Stimulated activated CD4-positive, alpha-beta T cell treated with anti-CD3 and anti-CD28 coated beads, TNF-alpha, amount 100 ng/mL, for 4 hours (primary cell): ENCODE results near the gene MEG3.

Source experiments
- DNase-seq, 3 experiments: peaks; one replicate each; pipeline ENCODE4 v3.0.0-alpha.2; 2020; ENCODE audit warnings: low read depth in 3 of 3

Gene MEG3

GRCh38 chr14:100864960-100865681, 39.2 kb downstream of the MEG3 start:
- no peak for DNase-seq

DNA sequence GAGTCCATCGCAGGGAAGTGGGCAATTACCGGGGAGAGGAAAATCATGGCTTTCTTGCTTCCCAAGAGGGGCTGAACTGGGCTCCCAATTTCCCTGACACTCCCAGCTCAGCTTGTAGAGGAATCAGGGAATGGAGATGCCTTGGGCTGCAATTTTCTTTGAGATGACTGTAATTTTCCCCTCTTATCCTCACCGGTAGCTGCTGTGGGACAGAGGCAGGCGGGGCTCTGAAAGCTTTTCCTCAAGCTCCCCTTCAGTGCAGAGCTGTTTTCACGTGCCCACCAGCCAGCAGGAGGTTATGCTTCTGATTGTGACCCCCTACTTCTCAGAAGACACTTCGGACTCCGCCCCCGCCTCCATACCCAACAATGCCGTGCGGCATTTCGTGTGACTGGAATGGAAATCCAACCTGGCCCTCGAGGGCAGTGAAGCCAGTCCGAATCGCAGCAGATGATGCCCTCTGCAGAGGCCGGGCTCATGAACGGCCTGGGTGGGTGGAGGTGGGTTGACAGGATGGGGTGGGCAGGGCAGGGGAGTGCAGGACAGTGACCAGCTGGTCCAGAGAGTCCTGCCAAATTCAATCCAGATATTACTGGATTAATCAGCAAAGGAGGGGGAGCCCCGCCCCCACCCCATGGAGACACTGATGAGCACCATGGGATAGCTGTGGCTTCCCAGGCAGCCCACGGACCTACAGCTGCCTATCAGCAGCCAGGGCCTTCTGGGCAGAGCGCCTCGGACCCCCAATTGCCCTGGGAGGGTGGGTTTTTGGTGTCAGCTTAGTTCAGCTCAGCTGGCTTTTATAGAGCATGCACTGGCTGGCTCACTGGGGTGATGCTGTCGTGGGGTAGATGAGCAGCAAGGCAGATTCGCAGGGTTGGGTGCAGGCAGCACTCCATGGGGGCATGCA, 40.0 kb downstream of the MEG3 start:
- DNase-seq: no peak

- DNase-seq: no peak
These were observed 41.0 kb downstream of the MEG3 start for GRCh38 chr14:100866666-100867630.

DNA sequence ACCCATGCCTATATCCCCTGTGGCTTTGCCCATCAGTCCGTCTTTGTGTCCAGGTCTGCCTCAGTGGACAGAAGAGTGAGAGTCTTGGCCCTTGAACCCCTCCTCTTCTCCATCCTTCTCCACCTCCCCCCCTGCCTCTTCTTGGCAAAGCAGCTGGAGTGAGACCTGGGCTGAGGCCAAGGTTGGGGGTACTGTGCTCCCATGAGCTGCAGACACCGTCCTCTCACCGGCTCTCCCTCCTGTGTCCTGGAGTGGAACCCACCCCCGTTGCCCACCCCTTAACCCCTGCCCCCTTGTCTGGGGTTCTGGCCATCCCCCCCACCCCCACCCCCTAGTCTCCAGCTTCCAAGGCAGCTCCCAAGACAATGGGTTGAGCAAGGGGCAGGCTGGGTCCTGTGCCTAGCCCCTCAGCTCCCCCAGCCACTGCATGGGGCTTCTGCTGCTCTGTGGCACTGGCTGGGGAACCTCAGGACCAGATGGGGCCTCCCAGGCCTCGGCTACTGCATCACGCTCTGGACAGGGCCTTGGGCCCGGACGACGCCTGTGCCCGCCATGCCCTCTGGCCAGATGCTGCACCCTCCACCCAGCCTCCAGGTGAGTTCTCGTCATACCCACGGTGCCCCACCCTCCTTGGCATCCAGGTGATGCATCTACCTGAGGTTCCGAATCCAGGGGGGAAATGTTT, 41.9 kb downstream of the MEG3 start:
- no peak for DNase-seq

DNA sequence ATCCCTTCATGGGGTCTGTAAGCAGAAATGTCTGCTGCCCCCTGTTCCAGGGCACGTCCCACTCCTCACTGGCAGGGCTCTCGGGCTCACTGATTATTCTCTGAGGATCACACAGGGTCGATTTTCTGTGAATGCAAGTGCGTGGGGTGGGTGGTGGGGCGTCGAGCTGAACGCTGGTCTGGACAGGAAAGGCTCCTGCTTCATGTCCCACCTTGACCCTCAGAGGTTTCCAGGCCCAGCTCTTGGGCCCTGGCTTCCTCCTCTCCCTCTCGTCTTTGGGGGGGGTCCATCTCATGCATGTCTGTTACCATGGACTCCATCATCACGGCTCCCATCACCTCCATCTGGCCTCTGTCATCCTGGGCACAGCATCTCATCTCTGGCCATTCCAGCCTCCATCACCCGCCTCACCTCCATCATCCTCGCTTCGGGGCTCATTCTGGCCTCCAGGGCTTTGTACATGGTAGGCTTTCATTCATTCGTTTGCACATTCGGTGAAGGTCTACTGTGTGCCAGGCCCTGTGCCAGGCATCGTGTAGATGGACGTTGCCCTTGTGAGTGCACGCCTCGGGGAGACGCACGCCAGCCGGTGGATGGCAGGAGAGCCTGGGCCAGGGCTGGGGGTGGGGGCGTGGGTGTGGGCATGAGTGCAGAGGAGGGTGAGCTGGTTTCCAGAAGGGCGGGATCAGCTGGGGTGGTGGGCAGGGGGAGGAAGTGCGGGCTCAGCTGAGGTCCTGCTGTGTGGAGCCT, 42.9 kb downstream of the MEG3 start:
- no peak for DNase-seq

DNA sequence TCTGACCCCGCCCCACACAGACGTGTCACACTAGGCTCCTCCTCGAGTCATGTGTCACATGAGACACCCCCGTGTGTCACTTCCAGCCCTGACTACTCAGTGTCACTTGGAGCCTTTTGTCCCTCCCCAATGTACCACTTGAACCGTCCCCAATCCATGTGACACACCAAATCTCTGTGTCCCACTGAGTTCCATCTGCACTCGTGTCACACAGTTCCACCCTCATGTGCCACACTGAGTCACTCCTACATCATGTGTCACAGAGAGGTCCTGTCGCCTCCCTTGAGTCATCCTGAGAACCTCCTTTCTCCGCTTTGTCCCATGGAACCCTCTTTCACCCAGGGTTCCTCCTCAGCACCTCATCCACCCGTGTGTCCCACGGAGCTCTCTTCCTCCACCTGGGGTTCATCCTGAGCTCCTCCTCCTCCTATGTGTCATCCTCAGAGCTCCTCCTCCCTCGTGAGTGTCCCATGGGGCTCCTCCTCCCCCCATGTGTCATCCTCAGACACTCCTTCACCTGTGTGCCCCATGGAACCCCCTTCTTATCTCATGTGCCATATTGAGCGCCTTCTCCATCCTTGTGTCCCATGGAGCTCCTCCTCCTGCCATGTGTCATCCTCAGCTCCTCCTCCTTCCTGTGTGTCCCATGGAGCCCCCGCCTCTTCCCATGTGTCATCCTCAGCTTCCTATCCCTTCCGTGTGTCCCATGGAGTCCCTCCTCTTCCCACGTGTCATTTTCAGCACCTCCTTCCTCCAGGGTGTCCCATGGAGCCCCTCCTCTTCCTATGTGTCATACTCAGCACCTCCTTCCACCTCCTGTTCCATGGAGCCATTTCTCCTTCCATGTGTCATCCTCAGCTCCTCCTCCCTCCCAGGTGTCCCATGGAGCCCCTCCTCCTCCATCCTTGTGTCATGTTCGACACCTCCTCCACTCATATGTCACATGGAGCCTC, 45.6 kb downstream of the MEG3 start:
- DNase-seq: no peak

DNA sequence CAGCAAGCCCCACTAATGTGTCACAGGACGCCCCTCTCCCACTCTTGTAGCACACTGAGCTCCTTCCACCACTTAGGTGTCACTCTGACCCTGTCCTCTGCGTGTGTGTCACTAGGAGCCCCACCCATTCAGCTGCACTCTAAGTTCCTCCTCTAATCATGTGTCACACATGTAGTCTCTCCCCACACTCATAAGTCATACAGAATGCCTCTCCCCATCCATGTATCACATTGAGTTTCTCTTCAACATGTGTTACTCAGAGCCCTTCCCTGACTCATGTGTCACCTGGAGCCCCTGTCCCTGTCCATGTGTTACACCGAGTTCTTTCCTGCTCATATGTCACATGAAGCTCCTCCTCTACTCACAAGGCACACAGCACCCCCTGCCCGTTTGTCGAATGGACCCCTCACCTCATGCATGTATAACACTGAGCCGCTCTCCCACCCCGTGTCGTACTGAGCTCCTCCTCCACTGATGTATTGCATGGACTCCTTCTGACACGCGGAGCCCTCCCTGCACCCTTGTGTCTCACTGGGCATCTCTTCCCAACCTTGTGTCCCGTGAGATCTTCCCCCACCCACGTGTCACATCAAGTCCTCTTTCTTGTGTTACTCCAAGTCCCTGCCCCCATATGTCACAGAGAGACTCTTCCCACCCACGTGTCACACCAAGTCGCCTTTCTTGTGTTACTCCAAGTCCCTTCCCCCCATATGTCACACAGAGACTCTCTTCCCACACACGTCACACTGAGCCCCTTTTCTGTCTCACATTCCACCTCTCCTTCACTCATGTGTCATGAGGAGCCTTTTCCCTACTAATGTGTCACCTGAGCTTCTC, 46.6 kb downstream of the MEG3 start:
- DNase-seq: no peak

DNA sequence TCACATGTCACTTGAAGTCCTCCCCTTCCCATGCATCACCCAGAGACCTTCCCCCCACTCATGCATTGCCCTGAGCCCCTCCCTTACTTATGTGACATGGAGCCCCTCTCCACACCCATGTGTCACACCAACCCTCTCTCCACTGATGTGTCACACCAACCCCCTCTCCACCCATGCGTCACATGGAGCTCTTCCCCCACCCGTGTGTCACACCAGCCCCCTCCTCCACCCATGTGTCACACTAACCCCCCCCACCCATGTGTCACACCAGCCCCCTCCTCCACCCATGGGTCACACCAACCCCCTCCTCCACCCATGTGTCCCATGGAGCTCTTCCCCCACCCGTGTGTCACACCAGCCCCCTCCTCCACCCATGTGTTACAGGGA, 47.2 kb downstream of the MEG3 start:
- no peak for DNase-seq

GRCh38 chr14:100874051-100874410, 48.1 kb downstream of the MEG3 start:
- DNase-seq: no peak

DNA sequence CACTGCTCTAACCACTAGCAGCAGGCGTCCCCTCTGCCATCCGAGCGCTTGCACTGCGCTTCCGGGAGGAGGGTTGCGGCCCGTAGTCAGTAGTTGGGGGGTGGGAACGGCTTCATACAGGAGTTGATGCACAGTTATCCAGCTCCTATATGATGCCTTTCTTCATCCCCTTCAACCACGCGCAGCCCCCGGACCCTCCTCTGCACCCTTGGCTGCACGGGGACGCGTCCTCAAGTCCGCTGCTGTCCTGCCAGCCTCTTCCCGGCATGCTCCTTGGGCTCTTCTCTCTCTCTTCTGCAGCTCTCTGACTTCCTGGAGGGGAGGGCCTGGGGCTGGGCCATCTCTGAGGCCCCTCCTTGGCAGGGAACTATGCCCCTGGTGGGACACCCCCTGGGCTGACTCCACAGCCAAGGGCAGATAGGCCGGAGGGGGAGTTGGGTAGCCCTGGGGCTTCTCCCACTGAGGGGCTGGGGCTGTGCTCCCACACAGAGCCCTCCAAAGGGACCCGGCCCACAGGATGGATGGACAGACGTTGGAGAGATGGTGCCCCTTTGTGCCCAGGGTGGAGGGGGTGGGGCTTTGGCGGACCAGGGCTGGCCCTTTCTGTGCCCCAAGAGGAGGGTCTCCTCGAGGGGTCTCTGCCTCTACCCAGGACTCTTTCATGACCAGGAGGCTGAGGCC, 48.6 kb downstream of the MEG3 start:
- no peak for DNase-seq

DNA sequence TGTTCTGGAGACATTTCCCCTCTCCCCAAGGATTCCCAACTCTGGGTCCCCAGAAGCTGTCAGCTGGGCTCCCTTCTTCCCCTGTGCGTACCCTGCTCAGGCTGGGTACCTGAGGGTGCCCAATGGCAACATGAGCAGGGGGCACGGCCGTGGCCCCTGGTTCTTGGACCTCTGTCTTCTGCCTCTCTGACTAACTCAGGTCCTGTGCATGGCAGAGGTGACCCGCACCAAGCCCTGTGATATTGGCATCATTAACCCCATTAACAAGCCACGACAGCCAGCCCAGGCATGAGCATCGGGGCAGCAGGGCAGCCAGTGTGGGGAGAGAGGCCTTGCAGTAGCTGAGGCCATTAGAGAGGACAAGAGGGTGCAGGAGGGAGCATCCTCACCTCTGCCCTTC, 49.2 kb downstream of the MEG3 start:
- no peak for DNase-seq

- DNase-seq: no peak
These were observed 50.1 kb downstream of the MEG3 start for GRCh38 chr14:100875861-100876590.

DNA sequence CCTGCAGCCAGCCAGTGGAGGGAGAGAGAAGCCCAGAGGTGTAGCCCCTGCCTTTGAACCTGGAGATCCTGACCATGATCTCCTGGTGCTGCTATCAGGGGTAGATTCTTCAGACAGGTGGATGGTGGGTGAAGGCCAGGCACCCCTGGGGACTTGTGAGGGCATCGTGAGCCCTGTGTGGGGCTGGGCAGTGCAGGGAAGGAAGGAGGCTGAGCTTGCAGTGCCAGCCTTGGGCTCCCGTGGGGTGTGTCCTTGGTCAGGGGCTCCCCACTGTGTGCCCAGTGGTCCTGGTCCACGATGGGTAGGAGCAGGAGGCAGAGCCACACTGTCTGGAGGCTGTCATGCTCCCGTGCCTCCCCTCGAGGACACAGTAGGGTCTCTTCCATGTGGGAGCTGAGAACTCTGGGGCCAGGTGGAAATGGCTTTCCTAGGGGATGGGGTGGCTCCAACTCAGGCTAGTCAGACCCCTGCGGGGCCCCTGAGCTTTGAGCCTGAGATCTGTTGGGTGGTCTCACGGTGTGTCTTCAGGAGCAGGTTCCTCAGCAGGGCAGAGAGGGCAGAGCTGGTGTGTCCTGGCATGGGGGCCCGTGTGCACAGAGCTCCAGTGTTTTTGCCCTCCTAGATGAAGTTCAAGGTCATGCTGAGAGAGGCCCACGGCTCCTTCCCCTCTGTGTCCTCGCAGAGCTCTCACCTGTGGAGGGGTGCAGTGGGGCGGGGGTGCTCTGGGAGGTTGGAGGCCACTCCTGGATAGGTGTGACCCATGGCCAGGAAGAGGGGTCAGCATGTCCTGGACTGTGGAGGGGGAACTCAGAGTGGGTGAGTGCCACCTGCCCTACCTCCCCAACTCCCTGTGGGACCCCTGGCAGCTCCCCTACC, 52.6 kb downstream of the MEG3 start:
- DNase-seq: no peak

- no peak for DNase-seq
These were observed 53.3 kb downstream of the MEG3 start for GRCh38 chr14:100879194-100879593.

DNA sequence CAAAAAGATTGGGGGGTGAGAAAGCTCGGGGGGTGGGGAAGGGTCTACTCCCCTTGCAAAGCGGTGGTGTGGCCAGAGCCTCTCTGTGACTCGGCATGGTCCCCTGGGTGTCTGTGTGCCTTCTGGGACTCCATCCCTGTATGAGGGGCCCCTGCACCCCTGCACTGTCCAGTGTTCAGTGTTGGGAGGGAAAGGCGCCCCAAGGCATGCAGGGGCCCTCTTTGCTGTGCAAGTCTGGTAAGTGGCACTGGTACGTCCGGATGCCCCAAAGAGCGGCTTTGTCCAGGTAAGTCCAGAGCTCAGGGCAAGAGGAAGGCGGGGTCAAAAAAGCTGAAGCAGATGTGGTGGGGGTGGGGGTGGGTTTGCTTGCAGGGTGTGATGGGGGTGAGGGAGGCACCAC, 53.9 kb downstream of the MEG3 start:
- no peak for DNase-seq
